Heart right ventricle (tissue), 16 donors: ENCODE measurements around the gene UBLCP1. TPM values are rescaled to one million over a fixed set of nuclear protein-coding genes. Genes with fewer than 3 reads are reported as not detected.

Experiments
- ATAC-seq, 8 donors: fragments of 200-7000 bp; cut with Tn5 transposase; one replicate each; pipeline ENCODE4 v1.9.1; 2020; ENCODE audit warnings: mild to moderate bottlenecking in 8 of 8, moderate library complexity in 8 of 8, moderate number of reproducible peaks in 1 of 8
- DNase-seq, 2 donors: peaks; one replicate each; pipeline ENCODE4 v3.0.0-alpha.2; 2020
- H3K27ac ChIP-seq, 10 donors: fragments of 200-600 bp; sonication (generic) in 2 of 10; one replicate each; pipeline versions ENCODE4 v1.5.0 to v1.8.0; 2020 to 2022; ENCODE audit warnings: mild to moderate bottlenecking in 3 of 10
- H3K27me3 ChIP-seq, 7 donors: fragments of 200-600 bp; one replicate each; pipeline ENCODE4 v1.8.0; 2021 to 2022; ENCODE audit warnings: mild to moderate bottlenecking in 2 of 7
- H3K36me3 ChIP-seq, 9 donors: fragments of 200-600 bp; sonication (generic) in 1 of 9; one replicate each; pipeline versions ENCODE4 v1.5.0 to v1.8.0; 2020 to 2022; ENCODE audit warnings: mild to moderate bottlenecking in 2 of 9
- H3K4me1 ChIP-seq, 9 donors: fragments of 200-600 bp; sonication (generic) in 1 of 9; one replicate each; pipeline versions ENCODE4 v1.5.0 to v1.8.0; 2020 to 2022; ENCODE audit warnings: mild to moderate bottlenecking in 4 of 9
- H3K4me3 ChIP-seq, 10 donors: fragments of 200-600 bp; sonication (generic) in 2 of 10; one replicate each; pipeline versions ENCODE4 v1.5.0 to v1.8.0; 2020 to 2022; ENCODE audit warnings: mild to moderate bottlenecking in 7 of 10, moderate library complexity in 2 of 10
- H3K9me3 ChIP-seq, 11 donors: fragments of 200-600 bp in 10 of 11; sonication (generic) in 2 of 11; one replicate each; pipeline versions ENCODE4 v1.5.0 to v1.8.0; 2013 to 2022; ENCODE audit warnings: mild to moderate bottlenecking in 2 of 11, control low read depth in 1 of 11, moderate library complexity in 1 of 11
- CTCF ChIP-seq, 9 donors: fragments of 200-600 bp; sonication (generic) in 2 of 9; IDR thresholded peaks; one replicate each; pipeline versions ENCODE4 v1.5.0 to v1.8.0; 2021 to 2022; ENCODE audit warnings: antibody characterized with exemption in 9 of 9, mild to moderate bottlenecking in 5 of 9, moderate library complexity in 1 of 9
- WGBS, 2 donors: extraction: QIAGEN DNeasy Blood & Tissue Kit; methylation state at CpG; one replicate each; pipeline ENCODE4 v1.1.7; 2013; ENCODE audit warnings: inconsistent platforms in 1 of 2; 5-methylcytosine and 5-hydroxymethylcytosine counted together
- intact Hi-C, 10 donors: fragments of 100-400 bp; cut with DNase I; formaldehyde crosslinking; loops; one replicate each; pipeline versions ENCODE4 v1.11.1 to v1.14.2; 2022
- polyA plus RNA-seq, 2 donors: library from polyadenylated mRNA; stranded (reverse); fragments of 200-250 nt; gene quantifications; one replicate each; pipeline ENCODE4 v1.2.3, GENCODE V29; 2013
- total RNA-seq, 10 donors: library from RNA; stranded (reverse); fragmentation: NEBNext Ultra II Directional in 3 of 10; extraction: Animal tissue kit (Norgen Biotek cat#: 25700) in 3 of 10; gene quantifications; one replicate each; pipeline versions ENCODE4 v1.2.1 to v1.2.4, GENCODE V29; 2021 to 2023
- donor health status: Arrhythmogenic right ventricular cardiomyopathy.
- donor health status: ischemic (EF 13 %, LVEDD 7.1; RV severe dilation, severe dysfunction).
- donor health status: healthy with polysubstance abuse.
- donor health status: DM: no; HTN: yes; CAD: no.
- donor health status: DM: no; HTN: no; CAD: no.
- donor health status: ischemic (EF 25% LVEDD 6.9; RV normal size, moderate dysfunction).
- donor health status: ischemic (EF 25% LVEDD 5.7; RV mildly dilated, moderate dysfunction).
- donor health status: healthy.
- donor health status: DM: yes; HTN: yes; CAD: no.
- donor health status: Ischemic cardiomyopathy.
- donor health status: ischemic (EF 35%, LVEDD 5.7; RV mildly dilated, moderate dysfunction).
- donor health status: nonischemic (EF 11% LVEDD 7.7; RV severe dilation, severe dysfunction).
- donor health status: DM: yes; HTN: yes; CAD: no.
- donor health status: PGD.
- donor health status: ischemic (EF 29% LVEDD 5.4; RV normal size, mild dysfunction).
- donor health status: nonischemic (EF 23%, LVEDD 6.1; RV moderate dilation, normal function).

The UBLCP1 gene
- total and polyA plus RNA-seq, 12 donors, result 11.6 to 20.9 (median 13.9) TPM

GRCh38 chr5:159242656-159243055 is 20.4 kb upstream of the UBLCP1 start:
- H3K4me3 ChIP-seq, result no peak overlapping the region
- no peak for TF ChIP-seq CTCF (IDR thresholded peaks at IDR 0.05)
- 54 to 60% methylated on average over 4 of the region's 4 CpGs for WGBS, 2 donors
- intact Hi-C loops, result loop anchor here in 1 of 10 donors (1.0 kb wide), 1 partner anchor 11 kb away; no protein-coding TSS in a partner anchor
- peaks cover 0 to 21% (median 0%) of the 10 kb centered on the region in 7 donors for H3K27me3 ChIP-seq
- ATAC-seq (no peak), DNase-seq (no peak)
- H3K4me1 ChIP-seq, result no peaks in the 10 kb centered on the region
- no peaks in the 10 kb centered on the region for H3K9me3 ChIP-seq
- H3K27ac ChIP-seq, result no peak overlapping the region
- no peaks in the 10 kb centered on the region for H3K36me3 ChIP-seq

DNA sequence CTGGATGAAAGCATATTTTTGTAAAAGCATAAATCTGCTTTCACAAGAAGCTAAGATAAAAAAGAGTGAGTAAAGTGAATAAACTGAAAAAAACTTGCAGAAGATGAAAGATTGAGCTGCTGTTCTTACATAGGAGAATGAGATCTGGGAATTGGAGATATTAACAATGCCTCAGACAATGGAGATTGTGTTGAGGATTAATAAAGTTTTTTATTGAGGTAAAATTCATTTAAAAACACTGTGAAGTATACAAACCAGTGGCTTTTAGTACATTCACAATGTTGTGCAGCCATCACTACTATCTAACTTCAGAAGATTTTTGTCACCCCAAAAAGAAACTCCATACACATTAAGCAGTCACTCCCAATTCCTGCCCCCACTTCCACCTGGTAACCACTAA is 19.7 kb upstream of the UBLCP1 start:
- intact Hi-C loops, result loop anchor here in 1 of 10 donors (1.0 kb wide), 1 partner anchor 12 kb away; no protein-coding TSS in a partner anchor
- Histone ChIP-seq H3K27me3 (peaks cover 0 to 26% (median 3%) of the 10 kb centered on the region in 7 donors), H3K4me1 (no peaks in the 10 kb centered on the region), H3K4me3 (no peak overlapping the region), H3K36me3 (no peaks in the 10 kb centered on the region), H3K9me3 (no peaks in the 10 kb centered on the region), H3K27ac (no peak overlapping the region)
- no peak for TF ChIP-seq CTCF (IDR thresholded peaks at IDR 0.05)
- ATAC-seq (no peak), DNase-seq (no peak)

DNA sequence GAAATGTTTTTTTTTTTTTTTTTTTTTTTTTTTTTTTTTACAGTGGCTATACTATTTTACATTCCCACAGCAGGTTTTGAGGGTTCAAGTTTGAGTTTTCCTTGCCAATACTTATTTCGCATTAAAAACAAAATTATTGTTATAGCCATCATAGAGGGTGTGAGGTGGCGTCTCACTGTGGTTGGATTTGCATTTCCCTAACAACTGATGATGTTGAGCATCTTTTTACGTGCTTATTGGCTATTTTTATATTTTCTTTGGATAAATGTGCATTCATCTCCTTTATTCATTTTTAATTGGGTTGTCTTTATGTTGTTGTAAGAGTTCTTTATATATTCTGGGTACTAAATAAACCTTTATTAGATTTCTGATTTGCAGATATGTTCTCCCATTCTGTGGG is 18.9 kb upstream of the UBLCP1 start:
- Histone ChIP-seq H3K27ac (no peak overlapping the region), H3K9me3 (no peaks in the 10 kb centered on the region), H3K36me3 (no peaks in the 10 kb centered on the region), H3K27me3 (peaks cover 0 to 28% (median 5%) of the 10 kb centered on the region in 7 donors), H3K4me3 (no peak overlapping the region), H3K4me1 (no peaks in the 10 kb centered on the region)
- ATAC-seq (no peak), DNase-seq (no peak)
- WGBS, 2 donors, result 63 to 69% methylated on average over 3 of the region's 3 CpGs
- TF ChIP-seq CTCF (IDR thresholded peaks at IDR 0.05), result no peak
- intact Hi-C loops, result no loop called here

DNA sequence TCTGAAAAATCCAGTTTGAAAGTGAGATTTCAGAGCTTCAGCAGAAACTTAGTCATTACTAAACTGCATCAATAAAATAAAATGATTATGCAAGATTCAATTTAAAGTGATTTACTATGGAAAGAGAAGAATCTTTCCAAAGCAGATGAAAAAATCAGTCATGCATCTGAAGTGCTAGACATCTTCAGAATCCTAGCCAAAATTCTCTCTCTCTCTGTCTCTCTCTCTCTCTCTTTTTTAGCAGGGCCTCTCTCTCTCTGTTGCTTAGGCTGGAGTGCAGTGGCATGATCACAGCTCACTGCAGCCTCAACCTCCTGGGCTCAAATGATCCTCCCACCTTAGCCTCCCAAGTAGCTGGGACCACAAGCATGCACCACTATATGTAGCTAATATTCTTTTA is 18.2 kb upstream of the UBLCP1 start:
- intact Hi-C loops, result no loop called here
- Histone ChIP-seq H3K4me1 (no peaks in the 10 kb centered on the region), H3K27me3 (peaks cover 0 to 28% (median 5%) of the 10 kb centered on the region in 7 donors), H3K36me3 (no peaks in the 10 kb centered on the region), H3K27ac (no peak overlapping the region), H3K9me3 (no peaks in the 10 kb centered on the region), H3K4me3 (no peak overlapping the region)
- no peak for TF ChIP-seq CTCF (IDR thresholded peaks at IDR 0.05)
- DNase-seq, result no peak
- ATAC-seq, result no peak
